ENCODE measurements around the gene SLC12A7.

Gene SLC12A7

DNA sequence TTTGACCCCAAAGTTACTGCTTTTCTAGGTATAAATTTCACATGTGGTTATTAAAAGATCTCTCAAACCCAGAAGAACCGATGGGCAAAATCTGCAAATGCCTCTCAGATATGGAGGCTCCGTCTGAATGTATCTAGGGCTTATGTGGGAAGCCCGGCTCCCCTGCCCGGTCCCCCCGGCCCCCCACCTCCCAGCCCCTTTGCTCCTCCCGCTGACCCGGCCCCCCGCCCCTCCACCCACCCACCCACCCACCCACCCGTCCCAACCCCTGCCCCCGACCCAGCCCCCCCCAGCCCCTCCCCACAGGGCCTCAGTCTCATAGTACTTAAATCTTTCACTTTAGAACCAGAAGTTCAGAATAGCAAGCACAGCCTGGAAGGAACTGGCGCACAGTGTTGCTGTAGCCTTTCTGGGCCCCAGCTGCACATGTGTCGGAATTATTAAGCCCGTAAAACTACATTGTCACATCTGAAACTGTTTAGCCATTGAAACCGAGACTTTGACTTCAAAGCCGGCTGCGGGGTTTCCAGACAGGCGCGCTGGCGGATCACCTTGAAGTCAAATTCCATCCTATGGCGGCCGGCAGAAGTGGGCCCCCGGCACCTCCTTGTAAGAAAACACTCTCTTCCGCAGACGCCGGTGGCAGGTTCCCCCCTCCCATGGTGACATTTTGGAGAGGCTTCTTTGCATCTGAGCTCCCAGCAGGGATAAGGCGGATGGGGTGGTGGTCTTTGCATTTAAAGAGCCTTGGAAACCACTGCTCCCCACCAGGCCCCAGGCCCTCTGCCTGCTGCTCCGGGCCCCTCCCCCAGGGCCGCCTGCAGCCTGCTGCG, 90.5 kb downstream of the SLC12A7 start:
- in situ Hi-C loops (cut with HindIII; ENCODE audit: low sequenced_read_pairs) = no loop called here
- TF ChIP-seq, protein P1, sequence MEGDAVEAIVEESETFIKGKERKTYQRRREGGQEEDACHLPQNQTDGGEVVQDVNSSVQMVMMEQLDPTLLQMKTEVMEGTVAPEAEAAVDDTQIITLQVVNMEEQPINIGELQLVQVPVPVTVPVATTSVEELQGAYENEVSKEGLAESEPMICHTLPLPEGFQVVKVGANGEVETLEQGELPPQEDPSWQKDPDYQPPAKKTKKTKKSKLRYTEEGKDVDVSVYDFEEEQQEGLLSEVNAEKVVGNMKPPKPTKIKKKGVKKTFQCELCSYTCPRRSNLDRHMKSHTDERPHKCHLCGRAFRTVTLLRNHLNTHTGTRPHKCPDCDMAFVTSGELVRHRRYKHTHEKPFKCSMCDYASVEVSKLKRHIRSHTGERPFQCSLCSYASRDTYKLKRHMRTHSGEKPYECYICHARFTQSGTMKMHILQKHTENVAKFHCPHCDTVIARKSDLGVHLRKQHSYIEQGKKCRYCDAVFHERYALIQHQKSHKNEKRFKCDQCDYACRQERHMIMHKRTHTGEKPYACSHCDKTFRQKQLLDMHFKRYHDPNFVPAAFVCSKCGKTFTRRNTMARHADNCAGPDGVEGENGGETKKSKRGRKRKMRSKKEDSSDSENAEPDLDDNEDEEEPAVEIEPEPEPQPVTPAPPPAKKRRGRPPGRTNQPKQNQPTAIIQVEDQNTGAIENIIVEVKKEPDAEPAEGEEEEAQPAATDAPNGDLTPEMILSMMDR (IDR thresholded peaks at IDR 0.05; ENCODE audit: low read depth, low read length) = no peak
- no peak for DNase-seq (ENCODE audit: low read depth, low spot score)

DNA sequence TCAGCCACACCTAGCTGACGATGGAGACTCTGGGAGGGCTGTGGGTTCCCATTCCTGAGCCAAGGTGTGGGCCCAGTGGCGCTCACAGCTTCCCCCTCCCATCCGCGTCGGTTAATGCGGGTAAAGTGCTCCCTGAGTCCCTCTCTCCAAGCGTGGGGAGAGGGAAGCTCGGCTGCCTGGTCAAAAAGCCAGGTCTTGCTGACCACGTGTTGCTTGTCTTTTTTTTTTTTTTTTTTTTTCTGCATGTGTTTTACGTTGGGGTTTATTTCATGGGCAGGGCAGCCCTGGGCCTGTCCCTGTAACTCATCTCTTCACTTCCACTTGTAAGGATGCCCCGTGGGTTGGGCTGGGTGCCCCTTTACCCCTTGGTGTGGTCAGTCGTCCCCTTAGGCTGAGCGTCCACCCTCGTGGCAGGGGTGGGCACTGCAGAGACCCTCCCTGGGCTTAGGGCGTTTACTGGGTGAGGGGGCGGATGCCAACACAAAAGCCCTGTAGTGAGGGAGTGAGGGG, 91.4 kb downstream of the SLC12A7 start:
- no peak overlapping the region for H3K4me3 ChIP-seq (ENCODE audit: low read depth, low read length)
- TF ChIP-seq, protein P1 (IDR thresholded peaks at IDR 0.05; ENCODE audit: low read depth, low read length) = no peak
- in situ Hi-C loops (cut with HindIII; ENCODE audit: low sequenced_read_pairs) = no loop called here
- DNase-seq (ENCODE audit: low read depth, low spot score) = no peak

More for the DNA sequence above, 90.5 kb downstream of the SLC12A7 start:
- no peak overlapping the region for H3K4me3 ChIP-seq (ENCODE audit: low read depth, low read length)

DNA sequence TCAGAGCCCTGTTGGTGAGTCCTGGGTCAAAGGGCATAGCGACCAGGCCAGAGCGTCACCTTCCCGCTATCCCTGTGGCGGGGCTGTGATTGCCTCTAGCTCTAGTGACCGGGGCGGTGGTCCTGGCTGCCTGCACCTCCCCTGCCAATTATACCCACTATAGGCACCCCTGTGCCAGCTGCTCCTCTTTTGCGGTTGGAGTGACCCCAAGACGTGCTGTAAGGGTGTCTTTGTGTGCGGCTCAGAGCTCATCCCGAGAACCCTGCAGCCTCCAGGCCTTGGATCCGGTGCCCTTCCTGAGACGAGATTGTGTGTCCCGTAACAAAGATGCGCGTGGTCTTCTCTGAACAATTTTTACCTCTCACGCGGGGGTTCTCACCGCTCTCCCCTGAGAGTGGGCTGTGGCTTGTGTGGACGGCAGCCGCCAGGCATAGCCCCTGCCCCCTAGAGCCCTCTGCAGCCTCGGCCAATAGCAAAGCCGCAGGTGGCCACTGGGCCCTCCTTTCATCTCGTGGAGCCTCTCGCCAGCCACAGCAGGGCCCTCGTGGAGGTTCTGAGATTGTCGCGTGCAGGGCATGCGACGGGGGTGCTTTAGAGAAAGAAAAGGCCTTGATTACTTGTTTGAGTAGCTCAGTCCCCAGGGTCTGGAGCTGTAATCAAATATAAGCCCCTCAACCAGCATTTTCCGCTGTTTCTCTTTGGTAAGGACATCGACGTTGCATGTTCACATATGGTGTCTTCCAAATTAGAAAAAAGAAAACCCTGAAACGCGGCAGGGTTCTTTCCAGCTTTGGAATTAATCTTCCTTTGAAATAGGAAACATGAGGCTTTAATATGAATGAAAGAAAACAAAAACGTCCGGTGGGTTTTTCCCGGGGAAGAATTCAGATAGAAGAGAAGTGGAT, 92.6 kb downstream of the SLC12A7 start:
- in situ Hi-C loops (cut with HindIII; ENCODE audit: low sequenced_read_pairs) = no loop called here
- no peak for DNase-seq (ENCODE audit: low read depth, low spot score)

GRCh38 chr5:1018596-1018995, 93.3 kb downstream of the SLC12A7 start:
- TF ChIP-seq, protein P1 (IDR thresholded peaks at IDR 0.05; ENCODE audit: low read depth, low read length) = no peak
- DNase-seq (ENCODE audit: low read depth, low spot score) = no peak
- in situ Hi-C loops (cut with HindIII; ENCODE audit: low sequenced_read_pairs) = no loop called here

More for the DNA sequence above, 92.6 kb downstream of the SLC12A7 start:
- no peak overlapping the region for H3K4me3 ChIP-seq (ENCODE audit: low read depth, low read length)
- TF ChIP-seq, protein P1 (IDR thresholded peaks at IDR 0.05; ENCODE audit: low read depth, low read length) = no peak

GRCh38 chr5:1017691-1018455, 94.0 kb downstream of the SLC12A7 start:
- in situ Hi-C loops (cut with HindIII; ENCODE audit: low sequenced_read_pairs) = no loop called here
- no peak for DNase-seq (ENCODE audit: low read depth, low spot score)
- no peak overlapping the region for H3K4me3 ChIP-seq (ENCODE audit: low read depth, low read length)
- TF ChIP-seq, protein P1 (IDR thresholded peaks at IDR 0.05; ENCODE audit: low read depth, low read length) = no peak

More at GRCh38 chr5:1018596-1018995, 93.3 kb downstream of the SLC12A7 start:
- no peak overlapping the region for H3K4me3 ChIP-seq (ENCODE audit: low read depth, low read length)

- H3K4me3 ChIP-seq (ENCODE audit: low read depth, low read length) = no peak overlapping the region
- DNase-seq (ENCODE audit: low read depth, low spot score) = no peak
- in situ Hi-C loops (cut with HindIII; ENCODE audit: low sequenced_read_pairs) = no loop called here
- TF ChIP-seq, protein P1 (IDR thresholded peaks at IDR 0.05; ENCODE audit: low read depth, low read length) = no peak
Measured at GRCh38 chr5:1017056-1017455, 94.8 kb downstream of the SLC12A7 start.
